Common myeloid progenitor, CD34-positive (primary cell): ENCODE results near the gene EPAS1.

Source experiments
- CTCF ChIA-PET: fragments of 350-600 bp; sonication (Branson Sonifier 250); formaldehyde crosslinking; loops from one replicate; lab custom pipeline; 2021; ENCODE audit warnings: antibody characterized with exemption; lab: Charles Lee
- POLR2A ChIA-PET: fragments of 350-600 bp; sonication (Branson Sonifier 250); formaldehyde crosslinking; loops from one replicate; lab custom pipeline; 2021; ENCODE audit warnings: antibody characterized with exemption; lab: Charles Lee
- DNase-seq, 3 donors: peaks; one replicate each; pipeline versions ENCODE4 v3.0.0 to v3.0.0-alpha.2; 2013
- H3K27ac ChIP-seq, 2 experiments: 1 replicate in 1 of 2; 2 replicates in 1 of 2; pipeline ENCODE4 v1.7.0; 2013; ENCODE audit warnings: inconsistent platforms in 2 of 2, low read length in 2 of 2, mild to moderate bottlenecking in 2 of 2, low read depth in 1 of 2, moderate library complexity in 1 of 2; ENCODE audit not compliant: severe bottlenecking in 2 of 2, insufficient read depth in 1 of 2, poor library complexity in 1 of 2
- H3K27me3 ChIP-seq, 5 experiments: replicated peaks in 2 of 5; 1 replicate in 3 of 5; 2 replicates in 2 of 5; pipeline versions ENCODE4 v1.6.1 to v1.7.0; 2013; ENCODE audit warnings: low read length in 4 of 5, mild to moderate bottlenecking in 2 of 5, moderate library complexity in 2 of 5, inconsistent platforms in 1 of 5; ENCODE audit not compliant: insufficient read depth in 5 of 5, control insufficient read depth in 4 of 5
- H3K36me3 ChIP-seq, 4 experiments: 1 replicate in 2 of 4; 2 replicates in 2 of 4; pipeline versions ENCODE4 v1.6.1 to v1.7.0; 2013; ENCODE audit warnings: low read length in 3 of 4, control low read depth in 1 of 4, mild to moderate bottlenecking in 1 of 4; ENCODE audit not compliant: control insufficient read depth in 4 of 4, insufficient read depth in 4 of 4
- H3K4me1 ChIP-seq, 4 experiments: 1 replicate in 3 of 4; 2 replicates in 1 of 4; pipeline versions ENCODE4 v1.6.1 to v1.7.1; 2013; ENCODE audit warnings: low read length in 3 of 4, mild to moderate bottlenecking in 3 of 4, control low read depth in 1 of 4, inconsistent platforms in 1 of 4, moderate library complexity in 1 of 4; ENCODE audit not compliant: control insufficient read depth in 4 of 4, insufficient read depth in 4 of 4; ENCODE audit errors: control extremely low read depth in 1 of 4
- H3K4me3 ChIP-seq, 7 experiments: 1 replicate in 4 of 7; 2 replicates in 3 of 7; pipeline versions ENCODE4 v1.5.1 to v1.7.0; 2013; ENCODE audit warnings: mild to moderate bottlenecking in 7 of 7, low read length in 6 of 7, moderate library complexity in 6 of 7, inconsistent platforms in 2 of 7, low read depth in 2 of 7, control low read depth in 1 of 7; ENCODE audit not compliant: insufficient read depth in 4 of 7, control insufficient read depth in 1 of 7; ENCODE audit errors: extremely low read depth in 1 of 7
- H3K9me3 ChIP-seq, 5 experiments: 1 replicate in 4 of 5; 2 replicates in 1 of 5; pipeline versions ENCODE4 v1.6.1 to v1.7.1; 2013; ENCODE audit warnings: low read length in 4 of 5, mild to moderate bottlenecking in 2 of 5, inconsistent platforms in 1 of 5, low read depth in 1 of 5, moderate library complexity in 1 of 5; ENCODE audit not compliant: control insufficient read depth in 4 of 5, insufficient read depth in 2 of 5; ENCODE audit errors: control extremely low read depth in 1 of 5
- WGBS: methylation state at CpG from one replicate; pipeline ENCODE4 v1.1.5; 2013; ENCODE audit not compliant: insufficient coverage; 5-methylcytosine and 5-hydroxymethylcytosine counted together

EPAS1 gene

DNA sequence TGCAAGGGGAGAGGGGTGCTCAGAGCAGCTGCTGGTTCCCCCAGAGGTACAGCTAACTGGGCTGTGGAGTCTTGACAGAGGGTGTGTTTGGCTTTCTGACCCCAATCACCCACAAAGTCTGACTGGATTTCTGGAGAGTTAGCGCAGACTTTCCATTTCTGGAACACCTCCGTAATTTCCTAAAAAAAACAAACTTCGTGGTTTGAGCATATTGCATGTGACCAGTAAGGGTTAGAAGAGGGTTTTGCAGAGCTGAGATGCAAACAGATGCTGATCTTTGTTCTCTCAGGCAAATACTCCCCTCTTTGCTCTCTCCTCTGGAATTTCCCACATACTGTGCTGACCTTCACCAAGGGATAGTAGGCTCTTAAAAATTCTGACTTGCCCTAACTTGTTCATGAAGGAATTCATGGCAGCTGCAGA, 137.7 kb downstream of the EPAS1 start:
- Histone ChIP-seq H3K4me3 (no peak overlapping the region), H3K4me1 (peaks cover 0 to 5% (median 3%) of the 10 kb centered on the region in 4 experiments), H3K36me3 (no peaks in the 10 kb centered on the region), H3K9me3 (no peaks in the 10 kb centered on the region), H3K27me3 (no peaks in the 10 kb centered on the region), H3K27ac (no peak overlapping the region)
- CTCF ChIA-PET: no interaction called here
- WGBS: no CpG with 5 or more reads among the region's 3 CpGs
- no peak for DNase-seq
- POLR2A ChIA-PET: no interaction called here

DNA sequence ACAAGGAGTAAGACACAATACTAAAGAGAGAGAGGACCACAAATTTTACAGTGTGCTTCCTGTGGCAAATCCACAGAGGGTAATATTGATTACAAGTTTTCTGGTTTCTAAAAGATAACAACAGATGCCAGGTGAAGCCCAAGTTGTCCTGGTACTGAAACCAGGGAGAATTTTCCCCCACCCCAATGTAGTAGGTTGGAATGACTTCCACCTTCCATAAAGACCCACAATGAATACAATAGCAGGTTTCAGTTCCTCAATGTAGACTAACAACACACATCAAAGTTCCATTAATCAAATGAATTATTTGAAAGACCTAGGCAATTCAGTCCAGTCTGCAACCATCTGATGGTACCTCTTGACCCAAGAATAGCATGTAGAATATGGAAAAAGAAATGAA, 138.1 kb downstream of the EPAS1 start:
- no peaks in the 10 kb centered on the region for H3K27me3 ChIP-seq
- H3K9me3 ChIP-seq: no peaks in the 10 kb centered on the region
- ChIA-PET CTCF (no interaction called here), POLR2A (no interaction called here)
- H3K4me3 ChIP-seq: no peak overlapping the region
- no peak for DNase-seq
- H3K4me1 ChIP-seq: peaks cover 0 to 5% (median 3%) of the 10 kb centered on the region in 4 experiments
- H3K36me3 ChIP-seq: no peaks in the 10 kb centered on the region
- no peak overlapping the region for H3K27ac ChIP-seq

DNA sequence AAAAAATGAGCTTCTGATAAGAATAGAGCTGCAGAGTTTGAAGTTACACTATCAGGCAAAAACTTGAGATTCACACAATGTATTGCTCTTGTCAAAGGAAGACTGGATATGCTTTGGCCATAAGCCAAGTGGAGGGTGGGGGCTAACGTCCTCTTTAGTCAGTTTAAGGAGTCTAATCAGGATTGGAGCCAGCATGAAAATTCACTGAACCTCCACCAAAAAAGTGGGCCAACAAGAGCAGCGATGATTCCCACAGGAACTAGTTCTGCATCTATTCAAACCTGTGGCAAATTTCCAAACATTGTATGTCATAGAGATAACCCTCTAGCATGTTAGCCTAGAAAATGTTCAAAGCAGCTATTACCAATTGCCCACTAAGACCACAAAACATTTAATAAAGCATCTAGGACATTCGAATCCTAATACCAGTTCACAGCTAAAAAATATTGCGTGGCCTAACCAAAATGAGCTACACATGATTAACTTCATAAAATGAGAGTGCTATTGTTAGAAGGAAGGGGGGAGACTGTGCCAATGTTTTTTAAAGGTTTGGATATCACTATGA, 138.7 kb downstream of the EPAS1 start:
- WGBS: 100% methylated on average over 2 of the region's 4 CpGs
- H3K4me3 ChIP-seq: no peak overlapping the region
- POLR2A ChIA-PET: interaction anchor here (0.5 kb wide), 1 partner anchor 33 kb away, joined by 3 read pairs; no protein-coding TSS in a partner anchor
- H3K9me3 ChIP-seq: no peaks in the 10 kb centered on the region
- CTCF ChIA-PET: interaction anchor here (0.7 to 1.4 kb wide), 4 partner anchors 8 to 33 kb away, joined by 3 read pairs; no protein-coding TSS in a partner anchor
- no peaks in the 10 kb centered on the region for H3K27me3 ChIP-seq
- H3K4me1 ChIP-seq: peaks cover 0 to 5% (median 3%) of the 10 kb centered on the region in 4 experiments
- DNase-seq: no peak
- H3K27ac ChIP-seq: no peak overlapping the region
- H3K36me3 ChIP-seq: no peaks in the 10 kb centered on the region
